Kidney (tissue), 22 donors: ENCODE results near the gene KRTAP13-1. TPM values are rescaled to one million over a fixed set of nuclear protein-coding genes. Genes with fewer than 3 reads are reported as not detected.

Experiments used
- DNase-seq, 5 donors: peaks; one replicate each; pipeline ENCODE4 v3.0.0-alpha.2; 2013 to 2020
- FAIRE-seq: peaks from 2 replicates; lab custom pipeline; 2012; peaks lifted over from hg19 to GRCh38; lab: Jason Lieb, UNC
- H3K27ac ChIP-seq, 2 donors: one replicate each; pipeline ENCODE4 v1.7.0; 2013; ENCODE audit warnings: low read depth in 2 of 2, low read length in 2 of 2, inconsistent platforms in 1 of 2
- H3K27me3 ChIP-seq: one replicate; pipeline ENCODE4 v1.7.1; 2013; ENCODE audit warnings: low read length, inconsistent platforms; ENCODE audit not compliant: control insufficient read depth, insufficient read depth
- H3K36me3 ChIP-seq, 3 donors: one replicate each; pipeline versions ENCODE4 v1.7.0 to v1.7.1; 2013; ENCODE audit warnings: low read length in 3 of 3, control low read depth in 1 of 3, inconsistent platforms in 1 of 3; ENCODE audit not compliant: insufficient read depth in 3 of 3, control insufficient read depth in 2 of 3
- H3K4me1 ChIP-seq, 3 donors: one replicate each; pipeline versions ENCODE4 v1.7.0 to v1.7.1; 2013; ENCODE audit warnings: low read length in 3 of 3, inconsistent platforms in 1 of 3, low read depth in 1 of 3; ENCODE audit not compliant: control insufficient read depth in 2 of 3, insufficient read depth in 2 of 3
- H3K4me3 ChIP-seq, 3 donors: one replicate each; pipeline versions ENCODE4 v1.7.0 to v1.8.1; 2013; ENCODE audit warnings: low read length in 3 of 3, control low read depth in 1 of 3, inconsistent platforms in 1 of 3
- H3K9ac ChIP-seq, 3 donors: one replicate each; pipeline versions ENCODE4 v1.7.0 to v1.7.1; 2013; ENCODE audit warnings: low read length in 3 of 3, control low read depth in 1 of 3, inconsistent platforms in 1 of 3
- H3K9me3 ChIP-seq, 3 donors: one replicate each; pipeline versions ENCODE4 v1.7.0 to v1.7.1; 2013; ENCODE audit warnings: low read length in 3 of 3, control low read depth in 1 of 3, inconsistent platforms in 1 of 3; ENCODE audit not compliant: control insufficient read depth in 2 of 3, insufficient read depth in 1 of 3
- CTCF ChIP-seq: IDR thresholded peaks from 3 replicates; pipeline ENCODE4 v1.5.1; 2012; ENCODE audit warnings: mild to moderate bottlenecking, moderate library complexity, borderline replicate concordance; ENCODE audit not compliant: insufficient read depth; ENCODE audit errors: extremely low read depth
- intact Hi-C: fragments of 100-400 bp; cut with DNase I; formaldehyde crosslinking; loops from one replicate; pipeline ENCODE4 v1.11.1; 2022
- long read RNA-seq, 10 donors: library from polyadenylated mRNA in 1 of 10; unstranded in 1 of 10; transcript quantifications; one replicate each; pipeline ENCODE4 v2.0.0 and lab custom pipeline, GENCODE V29; 2021 to 2026
- polyA plus RNA-seq: library from polyadenylated mRNA; stranded (reverse); fragments of 350-450 nt; fragmentation: Illumina TruSeq; extraction: RNeasy Lipid Tissue Mini Kit (QIAGEN cat#74804); gene quantifications from one replicate; pipeline ENCODE4 v1.2.3, GENCODE V29; 2014; ENCODE audit warnings: low read depth, low replicate concordance; ENCODE audit not compliant: insufficient read depth
- total RNA-seq: library from RNA; stranded (reverse); fragmentation: NEBNext Ultra II Directional; extraction: Animal tissue kit (Norgen Biotek cat#: 25700); gene quantifications from one replicate; pipeline ENCODE4 v1.2.1, GENCODE V29; 2021
- donor health status: control.
- donor health status: control.
- donor health status: control.
- donor health status: control.
- donor health status: control.
- donor health status: DM: yes; HTN: yes; CAD: no.
- donor health status: Normal renal cell carcinoma (clear cell type).

KRTAP13-1 gene
- total RNA-seq (not detected), polyA plus RNA-seq (not detected)
- long read RNA-seq, donor 1, result 0 reads
- long read RNA-seq, donor 2, result 0 reads
- long read RNA-seq, donor 3, result 0 reads
- long read RNA-seq, donor 4, result 0 reads
- long read RNA-seq, donor 5, result 0 reads
- long read RNA-seq, donor 6, result 0 reads
- long read RNA-seq, donor 7, result 0 reads
- long read RNA-seq, donor 8, result 0 reads
- long read RNA-seq, donor 9, result 0 reads
- long read RNA-seq, donor 10, result 0 reads

- H3K27ac ChIP-seq, result no peak within 1 kb of the TSS
- TF ChIP-seq CTCF, result no peak
- intact Hi-C loops, result no loop called here
- no peaks in the 10 kb centered on the region for H3K27me3 ChIP-seq
- no peak within 1 kb of the TSS for H3K9ac ChIP-seq
- H3K36me3 ChIP-seq, result no peaks in the 10 kb centered on the region
- no peak within 1 kb of the TSS for H3K4me3 ChIP-seq
- H3K4me1 ChIP-seq, result no peaks in the 10 kb centered on the region
- peaks cover 0 to under 1% (median 0%) of the 10 kb centered on the region in 3 donors for H3K9me3 ChIP-seq
- FAIRE-seq (no peak), DNase-seq (no peak)
These were observed at the start of gene KRTAP13-1 for GRCh38 chr21:30395731-30396130. TSS of gene KRTAP13-1 (plus strand) at chr21:30396031. CDS start at chr21:30396087, 56 bp downstream.

- no peak for FAIRE-seq
These were observed 47.3 kb upstream of the KRTAP13-1 start, which contains the start of gene KRTAP23-1 for GRCh38 chr21:30348506-30348905. TSS of gene KRTAP23-1 (minus strand) at chr21:30348606. CDS start at chr21:30348606, 0 bp downstream.

GRCh38 chr21:30349572-30349971 lies 46.3 kb upstream of the KRTAP13-1 start:
- DNase-seq, result peak in 2 of 5 donors; percentile 9 to 22
- H3K36me3 ChIP-seq, result no peaks in the 10 kb centered on the region

More at GRCh38 chr21:30348506-30348905, 47.3 kb upstream of the KRTAP13-1 start, which contains the start of gene KRTAP23-1:
- Histone ChIP-seq H3K9ac (no peak within 1 kb of the TSS), H3K4me1 (no peaks in the 10 kb centered on the region), H3K4me3 (no peak within 1 kb of the TSS), H3K36me3 (no peaks in the 10 kb centered on the region), H3K9me3 (peaks cover 0 to 2% (median 0%) of the 10 kb centered on the region in 3 donors), H3K27ac (no peak within 1 kb of the TSS), H3K27me3 (no peaks in the 10 kb centered on the region)
- no peak for TF ChIP-seq CTCF
- intact Hi-C loops, result loop anchor here (10.0 kb wide), 1 partner anchor 736 kb away; no protein-coding TSS in a partner anchor
- DNase-seq, result no peak

More at GRCh38 chr21:30349572-30349971, 46.3 kb upstream of the KRTAP13-1 start:
- intact Hi-C loops, result loop anchor here (10.0 kb wide), 1 partner anchor 735 kb away; no protein-coding TSS in a partner anchor
- TF ChIP-seq CTCF, result no peak
- Histone ChIP-seq H3K9me3 (peaks cover 0 to 2% (median 0%) of the 10 kb centered on the region in 3 donors), H3K4me3 (no peak overlapping the region), H3K9ac (no peak overlapping the region), H3K27me3 (no peaks in the 10 kb centered on the region), H3K27ac (no peak overlapping the region), H3K4me1 (no peaks in the 10 kb centered on the region)
- FAIRE-seq, result no peak
